ENCODE results near the gene DAZAP1.

GRCh38 chr19:1461862-1462261 is 54.5 kb downstream of the DAZAP1 start:
- TF ChIP-seq, protein P1, sequence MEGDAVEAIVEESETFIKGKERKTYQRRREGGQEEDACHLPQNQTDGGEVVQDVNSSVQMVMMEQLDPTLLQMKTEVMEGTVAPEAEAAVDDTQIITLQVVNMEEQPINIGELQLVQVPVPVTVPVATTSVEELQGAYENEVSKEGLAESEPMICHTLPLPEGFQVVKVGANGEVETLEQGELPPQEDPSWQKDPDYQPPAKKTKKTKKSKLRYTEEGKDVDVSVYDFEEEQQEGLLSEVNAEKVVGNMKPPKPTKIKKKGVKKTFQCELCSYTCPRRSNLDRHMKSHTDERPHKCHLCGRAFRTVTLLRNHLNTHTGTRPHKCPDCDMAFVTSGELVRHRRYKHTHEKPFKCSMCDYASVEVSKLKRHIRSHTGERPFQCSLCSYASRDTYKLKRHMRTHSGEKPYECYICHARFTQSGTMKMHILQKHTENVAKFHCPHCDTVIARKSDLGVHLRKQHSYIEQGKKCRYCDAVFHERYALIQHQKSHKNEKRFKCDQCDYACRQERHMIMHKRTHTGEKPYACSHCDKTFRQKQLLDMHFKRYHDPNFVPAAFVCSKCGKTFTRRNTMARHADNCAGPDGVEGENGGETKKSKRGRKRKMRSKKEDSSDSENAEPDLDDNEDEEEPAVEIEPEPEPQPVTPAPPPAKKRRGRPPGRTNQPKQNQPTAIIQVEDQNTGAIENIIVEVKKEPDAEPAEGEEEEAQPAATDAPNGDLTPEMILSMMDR (IDR thresholded peaks at IDR 0.05; ENCODE audit: low read depth, low read length, missing input control) = no peak
- no peak for TF ChIP-seq JUND (IDR thresholded peaks at IDR 0.05)
- no peak for TF ChIP-seq FOXA1 (IDR thresholded peaks at IDR 0.05)
- no peak for TF ChIP-seq YY1 (IDR thresholded peaks at IDR 0.05)
- TF ChIP-seq HNF4A (conservative IDR thresholded peaks at IDR 0.05) = no peak
- TF ChIP-seq NR2F2 (IDR thresholded peaks at IDR 0.05) = no peak
